RWPE1 (cell line): ENCODE data around the gene OVCA2.
A peak's percentile ranks its signal among the peaks of the same experiment; 100 is the strongest.

Experiments used
- CTCF ChIA-PET: fragments of 350-600 bp; sonication (Branson Sonifier 250); formaldehyde crosslinking; extraction: SDS; loops from one replicate; lab custom pipeline; 2021; lab: Yijun Ruan, JAX
- POLR2A ChIA-PET: fragments of 400-600 bp; formaldehyde crosslinking; extraction: SDS; loops from one replicate; lab custom pipeline; 2020; ENCODE audit warnings: antibody characterized with exemption; ENCODE audit not compliant: low non-redundant PET; lab: Yijun Ruan, JAX
- DNase-seq: peaks from one replicate; pipeline ENCODE4 v3.0.0; 2012; ENCODE audit warnings: low spot score
- H3K27ac ChIP-seq: fragments of 450-650 bp; 2 replicates; pipeline ENCODE4 v1.5.1; 2017
- TF ChIP-seq, protein P1 (sequence below): fragments of 450-650 bp; conservative IDR thresholded peaks from 2 replicates; pipeline ENCODE4 v1.5.1; 2017; ENCODE audit warnings: low read depth, mild to moderate bottlenecking

OVCA2 gene

GRCh38 chr17:2060385-2060658 is 18.5 kb downstream of the OVCA2 start:
- TF ChIP-seq, protein P1, sequence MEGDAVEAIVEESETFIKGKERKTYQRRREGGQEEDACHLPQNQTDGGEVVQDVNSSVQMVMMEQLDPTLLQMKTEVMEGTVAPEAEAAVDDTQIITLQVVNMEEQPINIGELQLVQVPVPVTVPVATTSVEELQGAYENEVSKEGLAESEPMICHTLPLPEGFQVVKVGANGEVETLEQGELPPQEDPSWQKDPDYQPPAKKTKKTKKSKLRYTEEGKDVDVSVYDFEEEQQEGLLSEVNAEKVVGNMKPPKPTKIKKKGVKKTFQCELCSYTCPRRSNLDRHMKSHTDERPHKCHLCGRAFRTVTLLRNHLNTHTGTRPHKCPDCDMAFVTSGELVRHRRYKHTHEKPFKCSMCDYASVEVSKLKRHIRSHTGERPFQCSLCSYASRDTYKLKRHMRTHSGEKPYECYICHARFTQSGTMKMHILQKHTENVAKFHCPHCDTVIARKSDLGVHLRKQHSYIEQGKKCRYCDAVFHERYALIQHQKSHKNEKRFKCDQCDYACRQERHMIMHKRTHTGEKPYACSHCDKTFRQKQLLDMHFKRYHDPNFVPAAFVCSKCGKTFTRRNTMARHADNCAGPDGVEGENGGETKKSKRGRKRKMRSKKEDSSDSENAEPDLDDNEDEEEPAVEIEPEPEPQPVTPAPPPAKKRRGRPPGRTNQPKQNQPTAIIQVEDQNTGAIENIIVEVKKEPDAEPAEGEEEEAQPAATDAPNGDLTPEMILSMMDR: no peak
- no peak for DNase-seq
- ChIA-PET POLR2A (no interaction called here), CTCF (interaction anchor here (0.6 kb wide), 2 partner anchors 110 to 184 kb away, joined by 4 read pairs; no protein-coding TSS in a partner anchor)
- H3K27ac ChIP-seq: peak overlapping the region; percentile 36

GRCh38 chr17:2060681-2061440 is 19.0 kb downstream of the OVCA2 start:
- H3K27ac ChIP-seq: peak overlapping the region; percentile 36; the same call in 1 of the 2 replicates
- CTCF ChIA-PET: interaction anchor here (0.6 kb wide), 2 partner anchors 109 to 184 kb away, joined by 4 read pairs; no protein-coding TSS in a partner anchor
- POLR2A ChIA-PET: no interaction called here
- DNase-seq: no peak
- TF ChIP-seq, protein P1: no peak

DNA sequence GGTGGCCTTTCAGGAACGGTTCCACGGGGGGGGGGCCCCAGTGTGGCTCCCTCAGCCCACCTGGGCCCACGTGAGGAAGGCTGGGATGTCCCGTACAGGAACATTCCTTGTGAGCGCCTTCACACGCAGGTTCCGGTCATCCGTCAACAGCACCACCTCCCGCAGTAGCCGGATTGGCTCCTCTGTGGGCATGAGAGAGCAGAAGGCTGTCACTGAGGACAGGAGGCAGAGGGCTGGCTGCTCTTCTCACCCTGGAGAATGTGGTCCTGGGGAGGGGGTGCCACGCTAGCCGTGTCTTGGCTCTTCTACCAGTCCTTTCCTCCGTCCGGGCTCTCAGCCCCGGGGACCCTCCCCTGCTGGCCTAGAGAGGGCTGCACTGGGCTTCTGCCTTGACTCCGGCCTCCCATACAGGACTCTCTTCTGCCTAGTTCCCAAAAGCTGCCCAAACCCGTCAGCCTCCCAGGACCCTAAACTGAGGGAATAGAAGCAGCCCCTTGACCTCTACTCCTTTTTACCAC is 19.7 kb downstream of the OVCA2 start:
- TF ChIP-seq, protein P1: no peak
- CTCF ChIA-PET: interaction anchor here (0.6 kb wide), 1 partner anchor 200 kb away, joined by 6 read pairs; no protein-coding TSS in a partner anchor
- POLR2A ChIA-PET: no interaction called here
- no peak for DNase-seq
- peak overlapping the region; percentile 36; the same call in 1 of the 2 replicates for H3K27ac ChIP-seq

DNA sequence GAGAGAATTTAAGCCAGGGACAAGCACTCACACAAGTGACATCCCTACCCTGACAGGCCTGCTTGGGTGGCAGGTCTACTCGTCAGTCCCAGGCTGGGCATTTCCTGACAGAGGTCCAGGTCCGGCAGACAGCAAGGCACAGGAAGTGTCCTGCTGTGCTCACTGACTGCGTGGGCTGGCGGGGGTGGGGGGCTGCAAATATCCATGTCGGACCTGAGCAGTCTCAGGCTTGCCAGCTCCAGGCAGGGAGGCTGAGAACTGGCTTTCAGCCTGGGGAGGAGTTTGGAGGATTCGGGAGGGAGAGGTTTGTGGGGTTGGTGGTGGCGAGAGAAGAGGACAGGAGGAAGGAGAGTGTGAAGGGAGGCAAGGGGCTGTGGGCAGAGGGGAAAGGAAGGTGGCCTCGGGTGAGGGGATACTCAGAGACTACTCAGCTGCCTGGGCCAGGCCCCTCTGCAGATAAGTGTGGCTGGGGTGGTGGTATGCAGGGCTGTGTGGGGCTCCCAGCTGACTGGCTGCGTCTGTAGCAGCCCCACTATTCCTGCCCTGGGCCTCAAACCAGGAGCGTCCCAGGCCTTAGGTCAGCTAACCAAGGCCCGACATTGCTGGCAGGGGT is 20.9 kb downstream of the OVCA2 start:
- DNase-seq: no peak
- peak overlapping the region; percentile 22 for H3K27ac ChIP-seq
- POLR2A ChIA-PET: no interaction called here
- TF ChIP-seq, protein P1: no peak
- CTCF ChIA-PET: interaction anchor here (0.6 kb wide), 2 partner anchors 39 to 1897 kb away, joined by 3 to 4 read pairs; no protein-coding TSS in a partner anchor

DNA sequence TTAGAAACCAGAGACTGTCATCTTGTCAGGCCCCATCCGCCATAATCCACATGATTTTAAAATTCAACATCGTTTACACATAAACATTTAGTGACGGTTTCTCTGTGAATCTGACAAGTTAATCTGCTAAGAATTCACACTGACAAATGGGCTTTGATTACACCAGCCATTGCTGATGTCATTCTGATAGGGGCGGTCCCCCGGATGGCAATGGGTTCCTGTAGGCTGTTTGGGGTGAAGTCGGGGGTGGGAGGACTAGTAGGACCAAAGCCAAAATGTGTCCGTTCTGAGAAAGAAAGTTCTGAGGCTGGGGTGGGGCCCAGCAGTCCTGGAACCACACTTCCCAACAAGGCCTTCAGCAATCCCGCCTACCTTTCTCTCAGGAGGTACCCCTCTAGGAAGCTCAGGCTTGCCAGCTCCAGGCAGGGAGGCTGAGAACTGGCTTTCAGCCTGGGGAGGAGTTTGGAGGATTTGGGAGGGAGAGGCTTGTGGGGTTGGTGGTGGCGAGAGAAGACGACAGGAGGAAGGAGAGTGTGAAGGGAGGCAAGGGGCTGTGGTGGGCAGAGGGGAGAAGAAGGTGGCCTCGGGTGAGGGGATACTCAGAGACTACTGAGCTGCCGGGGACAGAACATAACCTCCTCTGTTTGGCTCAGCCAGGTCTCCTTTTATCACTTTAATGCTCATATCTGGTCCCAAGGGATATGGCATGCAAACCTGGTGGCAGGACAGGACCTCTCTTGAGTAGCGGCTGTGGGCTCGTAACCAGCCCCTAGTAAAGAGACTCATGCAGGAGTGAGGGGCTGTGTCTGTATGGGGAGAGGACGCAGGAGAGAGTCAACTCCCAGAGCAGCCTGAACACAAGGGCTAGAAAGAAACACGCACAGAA is 21.7 kb downstream of the OVCA2 start:
- peak overlapping the region; percentile 14; the same call in 1 of the 2 replicates for H3K27ac ChIP-seq
- ChIA-PET CTCF (no interaction called here), POLR2A (no interaction called here)
- TF ChIP-seq, protein P1: no peak
- no peak for DNase-seq

- POLR2A ChIA-PET: no interaction called here
- H3K27ac ChIP-seq: peak overlapping the region; percentile 51; the same call in 1 of the 2 replicates
- DNase-seq: no peak
- CTCF ChIA-PET: no interaction called here
- TF ChIP-seq, protein P1: no peak
Observed at GRCh38 chr17:2064147-2064489, 22.3 kb downstream of the OVCA2 start.
